Brain pericyte (primary cell): ENCODE data around the gene PHF23.

Source experiments
- DNase-seq: peaks from one replicate; pipeline ENCODE4 v3.0.0-alpha.2; 2012; ENCODE audit warnings: low read depth, low spot score

Gene PHF23

DNA sequence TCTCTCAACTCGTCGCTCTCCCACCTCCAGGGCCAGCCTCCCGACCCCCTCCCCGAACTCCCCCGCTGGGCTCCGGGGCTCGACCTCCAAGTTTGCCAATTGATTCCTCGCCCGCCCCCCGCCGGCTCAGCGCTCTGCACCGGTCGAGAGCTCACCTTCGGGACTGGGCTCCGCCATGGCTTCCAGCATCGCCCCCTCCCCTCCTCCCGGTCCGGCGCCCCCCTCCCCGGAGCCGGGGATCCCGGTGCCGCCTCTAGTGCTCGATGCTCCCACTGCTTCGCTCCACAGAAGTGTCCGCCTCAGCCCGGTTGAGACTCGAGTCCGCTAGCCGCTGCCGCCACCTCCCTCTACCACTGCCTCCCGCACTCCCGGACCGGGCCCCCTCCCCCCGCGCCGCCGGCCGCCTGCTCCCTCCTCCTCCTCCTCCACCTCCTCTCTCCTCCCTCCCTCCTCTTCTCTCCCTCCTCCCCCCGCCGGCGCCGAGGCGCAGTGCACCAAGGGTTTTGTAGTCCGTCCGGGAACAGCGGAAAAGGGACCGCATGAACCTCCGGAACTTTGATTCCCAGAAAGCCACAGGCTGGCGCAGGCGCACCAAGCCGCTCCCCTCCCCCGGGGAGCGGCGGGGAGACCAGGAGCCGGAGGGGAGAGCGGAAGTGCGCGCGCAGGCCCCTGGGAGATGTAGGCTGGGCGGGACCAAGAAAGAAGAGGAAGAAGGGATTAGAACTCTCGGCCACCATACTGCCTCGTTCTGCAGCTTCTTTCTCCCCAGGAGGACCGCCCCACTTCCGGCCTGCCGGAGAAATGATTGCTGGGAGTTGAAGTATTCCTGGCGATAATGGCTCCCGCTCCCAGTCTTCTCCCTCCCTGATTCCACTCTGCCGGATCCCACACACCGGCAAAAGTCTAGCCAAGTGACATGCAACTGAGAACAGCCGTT is at the start of gene PHF23:
Gene PHF23, minus strand, starts transcription at position 367 of the 937 bp plus-strand sequence. Its CDS starts 178 bp downstream, at position 189.
- peak; percentile 98 for DNase-seq

DNA sequence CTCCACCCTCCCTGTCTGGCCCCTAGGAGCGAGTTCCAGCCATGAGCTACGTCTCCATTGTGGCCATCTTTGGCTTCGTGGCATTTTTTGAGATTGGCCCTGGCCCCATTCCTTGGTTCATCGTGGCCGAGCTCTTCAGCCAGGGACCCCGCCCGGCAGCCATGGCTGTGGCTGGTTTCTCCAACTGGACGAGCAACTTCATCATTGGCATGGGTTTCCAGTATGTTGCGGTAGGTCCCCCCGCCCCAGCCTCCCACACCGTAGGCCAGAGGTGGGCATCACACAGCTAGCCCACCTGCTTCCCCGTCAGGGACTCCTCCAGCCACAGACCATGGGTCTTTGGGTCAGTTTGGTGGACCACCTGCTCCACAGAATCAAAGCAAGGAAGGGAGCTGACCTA is 46.4 kb upstream of the PHF23 start:
- no peak for DNase-seq

DNA sequence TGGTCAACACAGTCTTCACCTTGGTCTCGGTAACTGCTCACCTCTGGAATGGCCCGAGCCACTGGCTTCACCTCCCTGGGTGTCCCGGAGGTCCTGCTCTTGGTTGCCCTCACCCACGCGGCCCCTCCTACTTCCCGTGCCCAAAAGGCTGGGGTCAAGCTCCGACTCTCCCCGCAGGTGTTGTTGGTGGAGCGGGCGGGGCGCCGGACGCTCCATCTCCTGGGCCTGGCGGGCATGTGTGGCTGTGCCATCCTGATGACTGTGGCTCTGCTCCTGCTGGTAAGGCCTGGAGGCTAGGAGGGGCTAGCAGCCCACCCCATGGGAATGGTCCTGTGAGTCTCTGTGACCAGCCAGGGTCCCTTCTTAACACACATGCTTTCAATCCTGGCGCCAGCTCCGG is 45.7 kb upstream of the PHF23 start:
- no peak for DNase-seq

DNA sequence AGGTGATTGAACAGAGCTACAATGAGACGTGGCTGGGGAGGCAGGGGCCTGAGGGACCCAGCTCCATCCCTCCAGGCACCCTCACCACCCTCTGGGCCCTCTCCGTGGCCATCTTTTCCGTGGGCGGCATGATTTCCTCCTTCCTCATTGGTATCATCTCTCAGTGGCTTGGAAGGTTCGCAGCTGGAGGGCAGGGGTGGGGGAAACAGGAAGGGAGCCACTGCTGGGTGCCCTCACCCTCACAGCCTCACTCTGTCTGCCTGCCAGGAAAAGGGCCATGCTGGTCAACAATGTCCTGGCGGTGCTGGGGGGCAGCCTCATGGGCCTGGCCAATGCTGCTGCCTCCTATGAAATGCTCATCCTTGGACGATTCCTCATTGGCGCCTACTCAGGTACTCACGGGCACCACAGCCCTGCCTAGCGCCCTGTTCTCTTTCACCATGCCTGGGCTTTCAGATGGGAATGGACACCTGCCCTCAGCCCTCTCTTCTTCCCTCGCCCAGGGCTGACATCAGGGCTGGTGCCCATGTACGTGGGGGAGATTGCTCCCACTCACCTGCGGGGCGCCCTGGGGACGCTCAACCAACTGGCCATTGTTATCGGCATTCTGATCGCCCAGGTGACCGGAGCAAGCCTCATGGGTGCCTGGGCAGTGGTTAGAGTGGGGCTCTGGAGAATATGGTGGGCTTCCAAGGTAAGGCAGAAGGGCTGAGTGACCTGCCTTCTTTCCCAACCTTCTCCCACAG is 44.4 kb upstream of the PHF23 start:
- no peak for DNase-seq

DNA sequence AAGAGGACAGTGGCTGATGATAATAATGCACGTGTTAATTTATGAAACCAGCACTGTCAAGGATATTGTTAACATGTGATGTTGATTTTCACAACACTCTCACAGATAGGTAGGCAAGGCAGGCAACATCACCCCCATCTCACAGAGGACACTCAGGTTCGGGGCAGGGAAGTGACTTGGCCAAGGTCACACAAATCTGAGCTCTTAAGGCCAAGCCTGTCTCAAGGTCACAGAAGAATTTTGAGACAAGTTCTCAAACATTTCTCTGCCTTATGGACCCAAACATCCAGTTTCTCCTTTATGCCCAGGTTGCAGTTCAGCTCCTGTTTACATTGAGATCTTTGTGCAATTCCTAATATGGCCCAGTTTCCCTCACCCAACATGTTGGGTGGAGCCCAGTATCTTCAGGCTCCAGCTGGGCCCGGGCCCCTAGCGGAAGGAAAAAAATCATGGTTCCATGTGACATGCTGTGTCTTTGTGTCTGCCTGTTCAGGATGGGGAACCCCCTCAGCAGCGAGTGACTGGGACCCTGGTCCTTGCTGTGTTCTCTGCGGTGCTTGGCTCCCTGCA is 43.6 kb upstream of the PHF23 start:
- DNase-seq: no peak

DNA sequence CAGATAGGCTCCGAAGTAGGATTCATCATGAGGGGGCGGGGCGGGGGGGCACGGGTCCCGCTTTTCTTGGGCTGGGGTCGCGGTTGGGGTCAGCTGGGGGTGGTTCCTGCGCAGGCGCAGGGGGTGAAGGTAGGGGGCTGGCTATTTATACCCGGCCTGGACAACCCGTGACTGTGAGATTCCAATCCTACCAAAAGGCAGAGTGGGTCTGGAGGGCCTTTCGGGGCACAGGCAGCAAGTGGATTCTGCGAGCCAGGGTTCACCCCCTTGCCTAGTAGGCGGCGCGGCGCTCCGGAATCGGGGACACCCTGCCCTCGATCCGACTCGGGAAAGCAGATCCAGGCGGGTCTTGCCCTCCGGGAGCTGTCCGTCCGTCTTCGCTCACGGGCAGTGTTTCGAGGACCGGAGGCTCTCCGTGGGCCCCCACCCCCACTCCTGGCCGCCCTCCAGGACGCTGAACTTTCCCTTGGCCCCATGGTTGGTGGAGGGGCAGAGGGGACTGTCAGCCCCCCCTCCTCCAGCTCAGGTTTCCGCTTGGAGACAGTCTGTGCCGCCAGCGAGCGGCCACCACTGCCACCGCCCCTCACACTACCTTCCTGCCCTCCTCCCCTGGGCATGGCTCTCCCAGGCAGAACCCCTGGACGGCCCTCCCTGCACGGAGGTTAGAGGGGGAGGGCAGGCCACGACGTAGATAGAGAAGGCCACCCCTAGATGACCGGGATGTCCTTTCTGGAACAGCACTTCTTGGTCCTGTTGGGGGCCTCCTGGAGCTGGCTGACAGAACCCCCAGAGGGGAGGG is 42.9 kb upstream of the PHF23 start:
- DNase-seq: no peak

DNA sequence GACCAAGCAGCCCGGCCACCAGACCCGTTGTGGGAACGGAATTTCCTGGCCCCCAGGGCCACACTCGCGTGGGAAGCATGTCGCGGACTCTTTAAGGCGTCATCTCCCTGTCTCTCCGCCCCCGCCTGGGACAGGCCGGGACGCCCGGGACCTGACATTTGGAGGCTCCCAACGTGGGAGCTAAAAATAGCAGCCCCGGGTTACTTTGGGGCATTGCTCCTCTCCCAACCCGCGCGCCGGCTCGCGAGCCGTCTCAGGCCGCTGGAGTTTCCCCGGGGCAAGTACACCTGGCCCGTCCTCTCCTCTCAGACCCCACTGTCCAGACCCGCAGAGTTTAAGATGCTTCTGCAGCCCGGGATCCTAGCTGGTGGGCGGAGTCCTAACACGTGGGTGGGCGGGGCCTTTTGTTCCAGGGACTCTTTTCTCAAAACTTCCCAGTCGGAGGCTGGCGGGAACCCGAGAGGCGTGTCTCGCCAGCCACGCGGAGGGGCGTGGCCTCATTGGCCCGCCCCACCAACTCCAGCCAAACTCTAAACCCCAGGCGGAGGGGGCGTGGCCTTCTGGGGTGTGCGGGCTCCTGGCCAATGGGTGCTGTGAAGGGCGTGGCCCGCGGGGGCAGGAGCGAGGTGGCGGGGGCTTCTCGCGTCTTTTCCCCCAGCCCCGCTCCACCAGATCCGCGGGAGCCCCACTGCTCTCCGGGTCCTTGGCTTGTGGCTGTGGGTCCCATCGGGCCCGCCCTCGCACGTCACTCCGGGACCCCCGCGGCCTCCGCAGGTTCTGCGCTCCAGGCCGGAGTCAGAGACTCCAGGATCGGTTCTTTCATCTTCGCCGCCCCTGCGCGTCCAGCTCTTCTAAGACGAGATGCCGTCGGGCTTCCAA is 42.1 kb upstream of the PHF23 start, which contains the start of gene SLC2A4:
Gene SLC2A4, plus strand, starts transcription at position 645 of the 879 bp plus-strand sequence. Its CDS starts 217 bp downstream, at position 862.
- peak; percentile 66 for DNase-seq

- DNase-seq: peak; percentile 36
These were observed 41.3 kb upstream of the PHF23 start for GRCh38 chr17:7280519-7281073.

GRCh38 chr17:7279448-7279847 is 40.2 kb upstream of the PHF23 start:
- no peak for DNase-seq

GRCh38 chr17:7266784-7267183 is 27.5 kb upstream of the PHF23 start:
- no peak for DNase-seq

DNA sequence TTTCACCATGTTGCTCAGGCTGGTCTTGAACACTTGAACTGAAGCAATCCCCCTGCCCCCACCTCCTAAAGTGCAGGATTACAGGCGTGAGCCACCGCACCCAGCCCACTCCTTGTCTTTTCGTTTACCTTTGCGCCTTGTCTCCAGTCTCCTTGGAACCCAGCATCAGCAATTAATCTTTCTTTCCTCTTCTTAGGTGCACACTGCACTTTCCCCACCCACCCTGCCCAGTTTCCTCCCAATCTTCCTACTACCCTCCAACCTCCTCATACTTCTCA is 24.5 kb upstream of the PHF23 start:
- DNase-seq: no peak

DNA sequence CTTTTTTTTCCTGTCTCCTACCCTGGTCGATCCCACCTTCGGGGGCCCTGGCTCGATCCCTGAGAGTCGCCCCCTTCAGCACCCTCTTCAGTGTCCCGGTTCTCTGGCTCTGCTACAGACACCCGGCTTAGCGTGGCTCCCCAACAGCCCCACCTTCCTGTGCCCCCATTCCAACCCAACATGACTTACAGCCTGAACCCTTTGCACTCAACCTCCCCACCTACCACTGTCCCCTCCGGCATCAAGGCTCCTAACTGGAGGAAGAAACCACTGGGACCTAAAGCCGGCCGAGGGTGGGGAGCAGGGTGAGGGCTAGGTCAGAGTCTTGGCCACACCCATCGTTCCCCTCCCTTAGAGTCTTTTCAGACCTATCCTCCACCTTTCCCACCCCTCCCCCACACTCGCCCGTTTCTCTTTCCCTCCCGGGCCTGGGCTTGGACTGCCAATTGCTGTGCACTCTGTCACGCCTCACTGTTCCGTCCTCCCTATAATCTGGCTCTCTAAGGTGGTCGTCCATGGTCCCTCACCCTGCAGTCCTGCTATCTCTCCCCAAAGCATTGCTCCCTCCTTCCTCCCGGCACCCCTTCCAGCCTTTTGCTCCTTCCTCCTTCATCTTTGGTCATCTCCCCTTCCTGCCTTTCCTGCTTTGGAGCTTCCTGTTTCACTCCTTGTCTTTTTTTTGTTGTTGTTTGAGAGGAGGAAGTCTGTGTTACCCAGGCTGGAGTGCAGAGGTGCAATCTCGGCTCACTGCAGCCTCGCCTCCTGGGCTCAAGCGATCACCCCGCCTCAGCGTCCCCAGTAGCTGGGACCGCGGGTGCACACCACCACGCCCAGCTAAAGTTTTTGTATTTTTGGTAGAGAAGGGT is 23.9 kb upstream of the PHF23 start:
- no peak for DNase-seq

DNA sequence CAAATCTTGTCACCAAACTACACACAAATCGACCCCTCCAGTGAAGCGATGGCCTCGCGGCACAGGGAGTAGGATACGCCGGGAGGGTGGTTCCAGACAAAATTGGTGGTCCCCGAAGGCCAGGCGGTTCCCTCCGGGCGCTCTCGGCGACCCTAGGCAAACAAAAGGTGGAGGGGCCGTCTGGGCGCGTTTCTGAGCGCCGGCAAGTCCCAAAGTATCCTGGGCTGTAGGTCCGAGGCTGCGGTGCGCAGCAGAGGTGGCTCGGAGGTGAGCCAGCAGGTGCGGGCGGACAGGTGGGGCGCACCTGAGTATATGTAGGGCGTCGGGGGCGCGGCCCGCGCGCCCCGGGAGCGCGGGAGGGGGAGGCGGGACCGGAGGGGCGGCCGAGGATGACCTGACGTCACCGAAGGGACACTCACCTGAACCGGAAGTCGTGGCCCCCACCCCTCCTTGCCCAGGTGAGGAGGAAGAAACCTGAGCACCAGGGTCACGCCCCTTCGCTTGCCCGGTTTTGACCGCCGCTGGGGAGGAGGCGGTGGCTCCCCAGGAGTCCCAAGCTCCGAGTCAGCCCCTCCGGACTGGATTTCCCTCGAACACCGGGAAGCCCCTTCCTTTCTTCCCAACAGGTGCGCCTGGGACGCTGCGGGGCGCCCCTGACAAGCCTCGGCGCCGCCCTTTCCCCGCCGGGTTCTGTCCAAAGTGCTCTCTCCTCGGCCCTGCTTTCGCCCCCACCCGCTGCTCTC is 23.1 kb upstream of the PHF23 start, which contains the start of gene CLDN7:
Gene CLDN7, minus strand, starts transcription at position 287 of the 743 bp plus-strand sequence. CDS start 435 bp downstream, outside the sequence.
- no peak for DNase-seq

DNA sequence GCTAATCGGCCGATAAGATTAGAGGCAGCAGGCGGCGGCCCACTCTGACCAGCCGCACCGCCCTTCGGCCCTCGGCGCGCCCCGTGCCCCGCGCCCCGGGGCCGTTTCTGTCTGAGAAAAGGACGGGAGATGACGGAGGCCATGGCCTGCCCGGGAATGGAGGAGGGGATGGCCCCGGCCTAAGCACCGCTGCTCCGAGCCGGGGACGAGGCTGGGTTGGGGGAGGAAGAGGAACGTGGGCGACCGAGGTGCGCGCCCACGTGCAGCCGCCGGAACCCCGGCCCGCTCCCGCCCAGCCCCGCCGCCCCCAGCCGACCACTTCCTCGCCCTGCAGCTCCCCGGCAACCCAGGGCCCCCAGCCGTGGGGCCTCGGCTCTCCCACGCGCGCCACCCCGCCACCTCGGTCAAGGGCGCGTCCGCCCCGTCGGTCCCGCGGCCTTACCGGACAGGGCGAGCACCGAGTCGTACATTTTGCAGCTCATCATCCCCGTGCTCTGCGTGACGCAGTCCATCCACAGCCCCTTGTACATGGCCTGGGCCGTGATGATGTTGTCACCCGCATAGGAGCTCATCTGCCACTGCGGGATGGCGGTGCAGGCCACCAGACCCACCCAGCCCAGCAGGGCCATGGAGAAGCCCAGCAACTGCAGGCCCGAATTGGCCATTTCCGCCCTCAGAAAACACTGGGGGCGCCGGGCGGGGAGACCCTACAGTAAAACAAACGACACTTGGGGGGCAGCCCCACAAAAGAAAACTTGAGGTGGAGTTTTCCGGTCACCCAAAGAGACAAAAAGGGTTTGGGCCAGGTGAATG is 22.3 kb upstream of the PHF23 start:
- no peak for DNase-seq

GRCh38 chr17:7260651-7261378 is 21.6 kb upstream of the PHF23 start:
- DNase-seq: no peak

DNA sequence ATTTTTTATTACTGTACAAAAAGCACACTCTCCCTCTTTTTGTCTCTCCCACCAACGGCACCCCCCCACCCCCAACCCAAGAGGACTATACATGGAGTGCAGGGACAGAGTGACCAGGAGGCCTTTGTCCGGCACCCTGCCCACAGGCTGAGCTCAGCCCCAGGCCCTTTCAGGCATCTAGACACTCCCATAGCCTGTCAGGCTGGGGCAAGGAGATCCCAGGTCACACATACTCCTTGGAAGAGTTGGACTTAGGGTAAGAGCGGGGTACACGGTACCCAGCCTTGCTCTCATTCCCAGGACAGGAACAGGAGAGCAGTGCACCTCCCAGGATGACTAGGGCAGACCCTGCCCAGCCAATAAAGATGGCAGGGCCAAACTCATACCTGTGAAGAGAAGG is 20.9 kb upstream of the PHF23 start:
- DNase-seq: no peak

- no peak for DNase-seq
These were observed 20.3 kb upstream of the PHF23 start for GRCh38 chr17:7259555-7259889.
